NK-92 treated with Interleukin-12 subunit alpha and Interleukin-12 subunit beta, amount 100 ng/mL, for 24 hours (cell line): Measurements from ENCODE around the gene MGMT.

ENCODE experiments used
- DNase-seq: peaks from one replicate; lab custom pipeline; 2025; lab: John Stamatoyannopoulos, UW

The MGMT gene

GRCh38 chr10:129712000-129712399 is 245.0 kb downstream of the MGMT start:
- no peak for DNase-seq

GRCh38 chr10:129713659-129714265 is 246.7 kb downstream of the MGMT start:
- DNase-seq: no peak

GRCh38 chr10:129715805-129716204 is 248.8 kb downstream of the MGMT start:
- no peak for DNase-seq

GRCh38 chr10:129716211-129716681 is 249.2 kb downstream of the MGMT start:
- DNase-seq: no peak

- no peak for DNase-seq
Observed at GRCh38 chr10:129716881-129717280, 249.8 kb downstream of the MGMT start.

- DNase-seq: no peak
Observed at GRCh38 chr10:129717816-129718547, 250.9 kb downstream of the MGMT start.

- no peak for DNase-seq
Observed at GRCh38 chr10:129718548-129719414, 251.7 kb downstream of the MGMT start.

GRCh38 chr10:129719415-129719739 is 252.3 kb downstream of the MGMT start:
- DNase-seq: no peak

GRCh38 chr10:129719889-129720590 is 253.0 kb downstream of the MGMT start:
- DNase-seq: no peak

GRCh38 chr10:129725011-129725410 is 258.0 kb downstream of the MGMT start:
- DNase-seq: no peak

GRCh38 chr10:129725482-129725881 is 258.4 kb downstream of the MGMT start:
- DNase-seq: no peak

GRCh38 chr10:129725890-129726631 is 259.0 kb downstream of the MGMT start:
- DNase-seq: no peak

GRCh38 chr10:129727071-129727470 is 260.0 kb downstream of the MGMT start:
- DNase-seq: no peak

- no peak for DNase-seq
Observed at GRCh38 chr10:129727495-129727894, 260.5 kb downstream of the MGMT start.

- DNase-seq: no peak
Observed at GRCh38 chr10:129728246-129728820, 261.3 kb downstream of the MGMT start.

GRCh38 chr10:129728905-129729795 is 262.1 kb downstream of the MGMT start:
- no peak for DNase-seq

- DNase-seq: no peak
Observed at GRCh38 chr10:129730272-129730992, 263.4 kb downstream of the MGMT start.

GRCh38 chr10:129730993-129731325 is 263.9 kb downstream of the MGMT start:
- DNase-seq: no peak

- DNase-seq: no peak
Observed at GRCh38 chr10:129740532-129741279, 273.7 kb downstream of the MGMT start.
